WI38 (cell line): ENCODE results near the gene GPR176.
A peak's percentile ranks its signal among the peaks of the same experiment; 100 is the strongest.

Experiments
- H3K4me3 ChIP-seq: 2 replicates; pipeline ENCODE4 v1.5.1; 2011; ENCODE audit warnings: low read depth, mild to moderate bottlenecking, control low read depth, low read length
- CTCF ChIP-seq: IDR thresholded peaks from 2 replicates; pipeline ENCODE4 v1.5.1; 2012; ENCODE audit warnings: low read depth, mild to moderate bottlenecking, control low read depth, low read length

Gene GPR176

GRCh38 chr15:39770748-39771689 is 149.0 kb downstream of the GPR176 start:
- peak overlapping the region; percentile 18; the same call in 1 of the 2 replicates for H3K4me3 ChIP-seq
- TF ChIP-seq CTCF, result no peak

DNA sequence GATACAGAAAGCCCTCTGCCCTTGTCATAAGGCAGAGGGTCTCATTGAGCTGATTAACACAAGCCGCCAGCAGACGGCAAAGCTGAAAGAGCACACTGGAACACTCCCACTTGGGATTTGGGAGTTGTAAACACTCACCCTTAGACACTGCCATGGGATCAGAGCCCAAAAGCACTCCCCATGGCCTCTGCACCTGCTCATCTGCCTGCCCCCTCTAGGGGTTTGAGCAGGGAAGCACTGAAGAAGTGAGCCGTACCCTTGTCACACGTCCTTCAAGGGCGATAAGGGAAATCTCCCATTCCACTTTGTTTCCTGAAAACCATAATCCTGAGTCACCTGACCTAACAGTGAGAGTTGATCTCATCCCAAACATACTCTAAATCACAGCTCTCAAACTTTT is 152.1 kb downstream of the GPR176 start:
- no peak for TF ChIP-seq CTCF

DNA sequence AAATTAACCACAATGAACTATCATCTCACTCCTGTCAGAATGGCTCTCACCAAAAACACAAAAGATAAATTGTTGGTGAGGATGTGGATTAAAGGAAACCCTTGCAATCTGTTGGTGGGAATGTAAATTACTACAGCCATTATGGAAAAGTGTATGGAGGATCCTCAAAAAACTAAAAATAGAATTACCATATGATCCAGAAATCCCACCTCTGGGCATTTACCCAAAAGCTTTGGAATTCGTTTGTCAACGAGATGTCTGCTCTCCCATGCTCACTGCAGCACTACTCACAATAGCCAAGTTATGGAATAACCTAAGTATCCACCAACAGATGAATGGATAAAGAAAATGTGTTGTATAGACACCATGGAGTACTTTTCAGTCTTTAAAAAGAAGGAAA is 159.1 kb downstream of the GPR176 start:
- no peak for TF ChIP-seq CTCF
- no peak overlapping the region for H3K4me3 ChIP-seq

More for the DNA sequence above, 152.1 kb downstream of the GPR176 start:
- H3K4me3 ChIP-seq, result no peak overlapping the region

- no peak overlapping the region for H3K4me3 ChIP-seq
Observed at GRCh38 chr15:39756806-39757522, 163.1 kb downstream of the GPR176 start.

GRCh38 chr15:39752991-39753390 is 167.1 kb downstream of the GPR176 start:
- H3K4me3 ChIP-seq, result no peak overlapping the region
- no peak for TF ChIP-seq CTCF

More at GRCh38 chr15:39756806-39757522, 163.1 kb downstream of the GPR176 start:
- TF ChIP-seq CTCF, result peak; percentile 41; the same call in 1 of the 2 replicates

GRCh38 chr15:39752246-39752645 is 167.8 kb downstream of the GPR176 start:
- no peak for TF ChIP-seq CTCF
- no peak overlapping the region for H3K4me3 ChIP-seq
